ENCODE measurements around the gene SLC39A11.

DNA sequence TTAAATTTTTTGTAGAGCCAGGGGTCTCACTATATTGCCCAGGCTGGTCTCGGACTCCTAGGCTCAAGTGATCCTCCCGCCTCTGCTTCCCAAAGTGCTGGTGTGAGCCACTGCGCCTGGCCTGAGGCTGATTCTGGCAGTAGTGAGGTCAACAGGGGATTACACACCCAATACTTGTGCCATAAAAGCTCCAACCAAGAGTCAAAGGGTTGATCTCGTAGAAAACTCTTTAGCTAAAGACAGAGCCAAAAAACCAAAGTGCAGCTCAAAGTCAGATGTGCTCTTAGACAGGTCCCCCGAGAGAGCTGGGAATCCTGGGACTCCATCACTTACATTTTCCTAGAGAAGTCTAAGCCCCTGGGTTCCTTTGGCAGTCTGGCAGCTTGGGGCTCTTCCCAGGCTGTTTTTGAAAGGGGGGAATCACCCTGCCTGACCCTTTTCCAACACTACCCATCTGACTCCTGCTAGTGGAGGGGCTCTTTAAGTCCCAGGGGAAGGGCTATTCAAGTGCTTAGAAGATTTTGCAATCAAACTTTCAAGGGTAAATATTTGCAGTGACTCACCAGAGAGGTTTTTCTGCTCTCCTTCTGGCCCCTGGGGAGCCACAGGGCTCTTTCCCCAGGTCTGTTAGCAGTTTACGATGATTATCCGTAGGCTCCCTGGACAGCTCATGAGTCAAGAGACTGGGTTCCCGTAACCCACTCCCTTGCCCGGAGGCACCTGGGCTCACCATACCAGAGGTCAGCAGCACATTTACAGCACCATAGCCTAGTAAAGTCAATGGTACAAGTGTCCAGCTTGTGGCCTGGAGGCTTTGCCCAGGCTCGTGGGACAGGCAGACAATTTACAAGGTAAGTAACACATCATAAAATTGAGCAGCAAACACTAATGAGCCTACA is 408.7 kb downstream of the SLC39A11 start:
- TF ChIP-seq, protein P1, sequence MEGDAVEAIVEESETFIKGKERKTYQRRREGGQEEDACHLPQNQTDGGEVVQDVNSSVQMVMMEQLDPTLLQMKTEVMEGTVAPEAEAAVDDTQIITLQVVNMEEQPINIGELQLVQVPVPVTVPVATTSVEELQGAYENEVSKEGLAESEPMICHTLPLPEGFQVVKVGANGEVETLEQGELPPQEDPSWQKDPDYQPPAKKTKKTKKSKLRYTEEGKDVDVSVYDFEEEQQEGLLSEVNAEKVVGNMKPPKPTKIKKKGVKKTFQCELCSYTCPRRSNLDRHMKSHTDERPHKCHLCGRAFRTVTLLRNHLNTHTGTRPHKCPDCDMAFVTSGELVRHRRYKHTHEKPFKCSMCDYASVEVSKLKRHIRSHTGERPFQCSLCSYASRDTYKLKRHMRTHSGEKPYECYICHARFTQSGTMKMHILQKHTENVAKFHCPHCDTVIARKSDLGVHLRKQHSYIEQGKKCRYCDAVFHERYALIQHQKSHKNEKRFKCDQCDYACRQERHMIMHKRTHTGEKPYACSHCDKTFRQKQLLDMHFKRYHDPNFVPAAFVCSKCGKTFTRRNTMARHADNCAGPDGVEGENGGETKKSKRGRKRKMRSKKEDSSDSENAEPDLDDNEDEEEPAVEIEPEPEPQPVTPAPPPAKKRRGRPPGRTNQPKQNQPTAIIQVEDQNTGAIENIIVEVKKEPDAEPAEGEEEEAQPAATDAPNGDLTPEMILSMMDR (IDR thresholded peaks at IDR 0.05): no peak
- no peak for TF ChIP-seq POLR2A (IDR thresholded peaks at IDR 0.05)

Measured in body of pancreas (tissue), 4 donors.